ENCODE results near the gene THEMIS2.

Gene THEMIS2

GRCh38 chr1:27887215-27888021 is 15.1 kb downstream of the THEMIS2 start:
- Histone ChIP-seq H3K9ac (ENCODE audit: low read depth, low read length) (no peak overlapping the region), H3K36me3 (ENCODE audit: insufficient read depth, low read length) (peaks cover 79% of the 10 kb centered on the region), H3K27me3 (ENCODE audit: insufficient read depth, low read length) (no peaks in the 10 kb centered on the region), H3K27ac (ENCODE audit: low read depth, low read length) (no peak overlapping the region), H3K9me3 (ENCODE audit: insufficient read depth, low read depth, low read length) (no peaks in the 10 kb centered on the region), H3K4me3 (ENCODE audit: low read length) (no peak overlapping the region), H3K4me1 (ENCODE audit: insufficient read depth, low read length) (no peaks in the 10 kb centered on the region)
- WGBS, result 90% methylated on average over 8 of the region's 8 CpGs

- H3K27me3 ChIP-seq (ENCODE audit: insufficient read depth, low read length), result no peaks in the 10 kb centered on the region
- no peaks in the 10 kb centered on the region for H3K9me3 ChIP-seq (ENCODE audit: insufficient read depth, low read depth, low read length)
- WGBS, result 95% methylated on average over 3 of the region's 3 CpGs
- H3K4me1 ChIP-seq (ENCODE audit: insufficient read depth, low read length), result no peaks in the 10 kb centered on the region
- H3K27ac ChIP-seq (ENCODE audit: low read depth, low read length), result no peak overlapping the region
- H3K9ac ChIP-seq (ENCODE audit: low read depth, low read length), result no peak overlapping the region
- no peak overlapping the region for H3K4me3 ChIP-seq (ENCODE audit: low read length)
- peaks cover 85% of the 10 kb centered on the region for H3K36me3 ChIP-seq (ENCODE audit: insufficient read depth, low read length)
These were observed 17.2 kb downstream of the THEMIS2 start for GRCh38 chr1:27889506-27889905.

DNA sequence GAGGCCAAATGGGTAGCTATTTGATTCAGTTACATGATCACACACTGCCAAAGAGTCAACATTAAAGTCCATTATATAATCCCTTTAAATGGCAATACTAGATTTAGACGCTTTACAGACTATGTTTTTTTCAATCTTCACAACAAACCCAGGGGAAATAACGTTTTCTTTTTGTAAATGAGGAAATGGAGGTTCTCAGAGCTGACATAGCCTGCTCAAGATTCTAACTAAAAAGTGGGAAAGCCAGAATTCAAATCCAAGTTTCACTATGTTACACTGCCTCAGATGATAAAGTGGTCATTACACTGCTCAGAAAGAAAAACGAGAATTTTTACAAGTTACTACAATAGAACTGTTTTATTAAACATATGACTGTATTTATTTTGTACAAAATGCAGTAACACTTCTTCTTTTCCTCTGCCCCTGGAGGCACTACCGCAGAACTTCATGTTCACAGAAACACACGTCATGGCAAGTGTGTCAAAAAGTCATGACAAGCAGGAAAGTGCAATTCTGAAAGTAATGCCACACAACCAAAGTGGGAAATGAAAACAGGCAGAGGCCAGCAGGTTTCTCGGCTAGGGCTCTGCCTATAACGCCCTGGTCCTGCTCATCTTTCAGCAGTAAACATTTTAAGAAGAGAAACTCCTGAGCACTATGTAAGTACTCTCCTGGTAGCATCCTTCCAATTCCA is 19.0 kb downstream of the THEMIS2 start:
- Histone ChIP-seq H3K36me3 (ENCODE audit: insufficient read depth, low read length) (peaks cover 88% of the 10 kb centered on the region), H3K4me3 (ENCODE audit: low read length) (no peak overlapping the region), H3K9ac (ENCODE audit: low read depth, low read length) (no peak overlapping the region), H3K4me1 (ENCODE audit: insufficient read depth, low read length) (no peaks in the 10 kb centered on the region), H3K9me3 (ENCODE audit: insufficient read depth, low read depth, low read length) (no peaks in the 10 kb centered on the region), H3K27me3 (ENCODE audit: insufficient read depth, low read length) (no peaks in the 10 kb centered on the region), H3K27ac (ENCODE audit: low read depth, low read length) (no peak overlapping the region)
- 95% methylated on average over 6 of the region's 7 CpGs for WGBS

- Histone ChIP-seq H3K9ac (ENCODE audit: low read depth, low read length) (no peak overlapping the region), H3K36me3 (ENCODE audit: insufficient read depth, low read length) (peaks cover 91% of the 10 kb centered on the region), H3K4me1 (ENCODE audit: insufficient read depth, low read length) (no peaks in the 10 kb centered on the region), H3K27me3 (ENCODE audit: insufficient read depth, low read length) (no peaks in the 10 kb centered on the region), H3K27ac (ENCODE audit: low read depth, low read length) (no peak overlapping the region), H3K9me3 (ENCODE audit: insufficient read depth, low read depth, low read length) (no peaks in the 10 kb centered on the region), H3K4me3 (ENCODE audit: low read length) (no peak overlapping the region)
- 89% methylated on average over 3 of the region's 3 CpGs for WGBS
These were observed 22.2 kb downstream of the THEMIS2 start for GRCh38 chr1:27894521-27894920.

- no peak overlapping the region for H3K4me3 ChIP-seq (ENCODE audit: low read length)
- H3K9ac ChIP-seq (ENCODE audit: low read depth, low read length), result no peak overlapping the region
- no peaks in the 10 kb centered on the region for H3K27me3 ChIP-seq (ENCODE audit: insufficient read depth, low read length)
- peaks cover 95% of the 10 kb centered on the region for H3K36me3 ChIP-seq (ENCODE audit: insufficient read depth, low read length)
- no peak overlapping the region for H3K27ac ChIP-seq (ENCODE audit: low read depth, low read length)
- H3K9me3 ChIP-seq (ENCODE audit: insufficient read depth, low read depth, low read length), result no peaks in the 10 kb centered on the region
- no peaks in the 10 kb centered on the region for H3K4me1 ChIP-seq (ENCODE audit: insufficient read depth, low read length)
- 97% methylated on average over 2 of the region's 2 CpGs for WGBS
These were observed 34.4 kb downstream of the THEMIS2 start for GRCh38 chr1:27906759-27907158.

DNA sequence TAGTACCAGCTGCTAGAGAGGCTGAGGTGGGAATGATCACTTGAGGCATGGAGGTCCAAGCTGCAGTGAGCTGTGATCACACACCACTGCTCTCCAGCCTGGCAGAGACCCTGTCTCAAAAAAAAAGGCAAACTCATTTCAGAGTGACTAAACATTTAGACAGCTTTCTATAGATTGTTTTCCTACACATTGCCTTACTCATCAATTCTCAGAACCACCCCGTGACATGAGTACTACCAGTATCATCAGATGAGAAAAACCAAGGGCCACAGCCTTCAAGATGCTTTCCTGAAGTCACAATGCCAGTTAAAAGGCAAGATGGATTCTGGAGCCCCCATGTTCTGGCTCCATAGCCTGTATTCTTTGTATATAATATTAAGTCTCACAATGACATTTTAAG is 40.1 kb downstream of the THEMIS2 start:
- Histone ChIP-seq H3K9me3 (ENCODE audit: insufficient read depth, low read depth, low read length) (peaks cover 8% of the 10 kb centered on the region; the same call in 1 of the 2 replicates), H3K36me3 (ENCODE audit: insufficient read depth, low read length) (peaks cover 53% of the 10 kb centered on the region), H3K27me3 (ENCODE audit: insufficient read depth, low read length) (peaks cover 13% of the 10 kb centered on the region), H3K4me3 (ENCODE audit: low read length) (no peak overlapping the region), H3K27ac (ENCODE audit: low read depth, low read length) (no peak overlapping the region), H3K9ac (ENCODE audit: low read depth, low read length) (no peak overlapping the region), H3K4me1 (ENCODE audit: insufficient read depth, low read length) (no peaks in the 10 kb centered on the region)
- 93% methylated on average over 1 of the region's 1 CpG for WGBS

- WGBS, result 81% methylated on average over 7 of the region's 7 CpGs
- Histone ChIP-seq H3K36me3 (ENCODE audit: insufficient read depth, low read length) (peaks cover 27% of the 10 kb centered on the region), H3K27me3 (ENCODE audit: insufficient read depth, low read length) (peaks cover 17% of the 10 kb centered on the region), H3K9ac (ENCODE audit: low read depth, low read length) (no peak overlapping the region), H3K27ac (ENCODE audit: low read depth, low read length) (no peak overlapping the region), H3K4me3 (ENCODE audit: low read length) (peak overlapping the region; percentile 31), H3K4me1 (ENCODE audit: insufficient read depth, low read length) (no peaks in the 10 kb centered on the region), H3K9me3 (ENCODE audit: insufficient read depth, low read depth, low read length) (peaks cover 8% of the 10 kb centered on the region; the same call in 1 of the 2 replicates)
These were observed 42.8 kb downstream of the THEMIS2 start for GRCh38 chr1:27915082-27915575.

DNA sequence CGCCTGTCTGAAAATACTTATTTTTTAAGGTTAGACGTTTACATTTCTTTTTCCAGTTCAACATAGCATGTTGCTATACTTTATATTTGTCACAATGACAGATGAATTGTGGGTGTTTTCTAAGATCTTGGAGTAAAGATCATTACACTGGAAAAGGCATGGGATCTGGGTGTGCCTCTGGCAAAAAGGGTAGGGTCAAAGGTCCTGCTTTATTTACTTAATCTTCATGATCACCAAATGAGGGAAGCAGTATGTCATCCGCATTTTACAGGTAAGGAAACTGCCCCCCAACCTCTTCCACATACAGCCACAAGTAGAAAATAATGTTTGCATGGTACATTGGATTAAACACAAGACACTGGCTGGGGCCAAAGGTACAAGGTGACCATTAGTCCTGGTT is 49.9 kb downstream of the THEMIS2 start:
- Histone ChIP-seq H3K9ac (ENCODE audit: low read depth, low read length) (no peak overlapping the region), H3K27me3 (ENCODE audit: insufficient read depth, low read length) (peaks cover 6% of the 10 kb centered on the region), H3K9me3 (ENCODE audit: insufficient read depth, low read depth, low read length) (no peaks in the 10 kb centered on the region), H3K4me3 (ENCODE audit: low read length) (no peak overlapping the region), H3K27ac (ENCODE audit: low read depth, low read length) (no peak overlapping the region), H3K4me1 (ENCODE audit: insufficient read depth, low read length) (no peaks in the 10 kb centered on the region), H3K36me3 (ENCODE audit: insufficient read depth, low read length) (no peaks in the 10 kb centered on the region)
- 100% methylated on average over 2 of the region's 3 CpGs for WGBS

GRCh38 chr1:27928216-27928954 is 56.0 kb downstream of the THEMIS2 start:
- H3K9me3 ChIP-seq (ENCODE audit: insufficient read depth, low read depth, low read length), result no peaks in the 10 kb centered on the region
- H3K27me3 ChIP-seq (ENCODE audit: insufficient read depth, low read length), result no peaks in the 10 kb centered on the region
- no peak overlapping the region for H3K4me3 ChIP-seq (ENCODE audit: low read length)
- peaks cover 8% of the 10 kb centered on the region; the same call in 1 of the 2 replicates for H3K4me1 ChIP-seq (ENCODE audit: insufficient read depth, low read length)
- no peak overlapping the region for H3K27ac ChIP-seq (ENCODE audit: low read depth, low read length)
- no peak overlapping the region for H3K9ac ChIP-seq (ENCODE audit: low read depth, low read length)
- 86% methylated on average over 3 of the region's 5 CpGs for WGBS
- H3K36me3 ChIP-seq (ENCODE audit: insufficient read depth, low read length), result no peaks in the 10 kb centered on the region

GRCh38 chr1:27931184-27931583 is 58.8 kb downstream of the THEMIS2 start:
- no peaks in the 10 kb centered on the region for H3K9me3 ChIP-seq (ENCODE audit: insufficient read depth, low read depth, low read length)
- no peaks in the 10 kb centered on the region for H3K27me3 ChIP-seq (ENCODE audit: insufficient read depth, low read length)
- H3K36me3 ChIP-seq (ENCODE audit: insufficient read depth, low read length), result no peaks in the 10 kb centered on the region
- no peak overlapping the region for H3K9ac ChIP-seq (ENCODE audit: low read depth, low read length)
- 97% methylated on average over 6 of the region's 6 CpGs for WGBS
- peaks cover 8% of the 10 kb centered on the region for H3K4me1 ChIP-seq (ENCODE audit: insufficient read depth, low read length)
- no peak overlapping the region for H3K27ac ChIP-seq (ENCODE audit: low read depth, low read length)
- H3K4me3 ChIP-seq (ENCODE audit: low read length), result no peak overlapping the region

GRCh38 chr1:27931759-27932158 is 59.4 kb downstream of the THEMIS2 start:
- Histone ChIP-seq H3K4me3 (ENCODE audit: low read length) (no peak overlapping the region), H3K27ac (ENCODE audit: low read depth, low read length) (no peak overlapping the region), H3K36me3 (ENCODE audit: insufficient read depth, low read length) (no peaks in the 10 kb centered on the region), H3K9ac (ENCODE audit: low read depth, low read length) (no peak overlapping the region), H3K9me3 (ENCODE audit: insufficient read depth, low read depth, low read length) (no peaks in the 10 kb centered on the region), H3K4me1 (ENCODE audit: insufficient read depth, low read length) (peaks cover 8% of the 10 kb centered on the region), H3K27me3 (ENCODE audit: insufficient read depth, low read length) (no peaks in the 10 kb centered on the region)
- WGBS, result 98% methylated on average over 4 of the region's 4 CpGs

Data from HUES64 (cell line).